HepG2 (cell line): ENCODE results near the gene LCN2. TPM values are rescaled to one million over a fixed set of nuclear protein-coding genes. Genes with fewer than 3 reads are reported as not detected.

Experiments
- GFI1 ChIP-seq: sonication (generic); formaldehyde crosslinking; IDR thresholded peaks from 2 replicates; pipeline ENCODE4 v1.5.0; 2020; ENCODE audit warnings: missing genetic modification reagents, mild to moderate bottlenecking, borderline replicate concordance
- HES4 ChIP-seq: sonication (generic); formaldehyde crosslinking; IDR thresholded peaks from 2 replicates; pipeline ENCODE4 v1.9.0; 2021; ENCODE audit warnings: mild to moderate bottlenecking, missing genetic modification reagents, borderline replicate concordance
- NR1H2 ChIP-seq: sonication (generic); formaldehyde crosslinking; IDR thresholded peaks from 2 replicates; pipeline ENCODE4 v1.8.1; 2022; ENCODE audit warnings: low read depth, missing genetic modification reagents, borderline replicate concordance
- SKI ChIP-seq: fragments of 450-650 bp; IDR thresholded peaks from one replicate; pipeline ENCODE4 v1.6.1; 2018; ENCODE audit warnings: mild to moderate bottlenecking; ENCODE audit not compliant: partially characterized antibody
- TAF1 ChIP-seq: sonication (generic); formaldehyde crosslinking; IDR thresholded peaks from 2 replicates; pipeline ENCODE4 v1.4.0; 2020; ENCODE audit warnings: missing genetic modification reagents
- TCF12 ChIP-seq, 2 experiments: fragments of 450-650 bp in 1 of 2; sonication (generic) in 1 of 2; formaldehyde crosslinking in 1 of 2; IDR thresholded peaks; 2 replicates each; pipeline versions ENCODE4 v1.6.1 to v1.8.0; 2017 to 2022; ENCODE audit warnings: antibody characterized with exemption in 1 of 2, mild to moderate bottlenecking in 1 of 2, missing genetic modification reagents in 1 of 2, moderate library complexity in 1 of 2
- ZHX2 ChIP-seq, 2 experiments: sonication (generic) in 1 of 2; formaldehyde crosslinking in 1 of 2; IDR thresholded peaks; 2 replicates each; pipeline versions ENCODE4 v1.6.1 to v1.9.0; 2014 to 2022; ENCODE audit warnings: antibody characterized with exemption in 1 of 2, borderline replicate concordance in 1 of 2, inconsistent platforms in 1 of 2, low read depth in 1 of 2, missing genetic modification reagents in 1 of 2
- ZNF18 ChIP-seq: sonication (generic); formaldehyde crosslinking; IDR thresholded peaks from 2 replicates; pipeline ENCODE4 v1.8.0; 2022; ENCODE audit warnings: mild to moderate bottlenecking, missing genetic modification reagents; ENCODE audit not compliant: insufficient replicate concordance
- ZNF235 ChIP-seq: sonication (generic); formaldehyde crosslinking; IDR thresholded peaks from 2 replicates; pipeline ENCODE4 v1.8.1; 2023; ENCODE audit warnings: mild to moderate bottlenecking, missing genetic modification reagents, borderline replicate concordance
- ZNF337 ChIP-seq: sonication (generic); formaldehyde crosslinking; IDR thresholded peaks from 2 replicates; pipeline ENCODE4 v1.5.1; 2020; ENCODE audit warnings: missing genetic modification reagents, low read depth, mild to moderate bottlenecking, borderline replicate concordance
- ZNF777 ChIP-seq: sonication (generic); formaldehyde crosslinking; IDR thresholded peaks from 2 replicates; pipeline ENCODE4 v1.4.0; 2020; ENCODE audit warnings: missing genetic modification reagents
- polyA plus RNA-seq, 8 experiments: library from polyadenylated mRNA; depleted of rRNA in 3 of 8; stranded (reverse) in 7 of 8; unstranded in 1 of 8; fragments of >200 nt; fragmentation: Illumina TruSeq in 4 of 8; extraction: Trizol in 4 of 8; gene quantifications; 2 replicates each; pipeline versions ENCODE4 v1.2.1 to v1.2.3, GENCODE V29; 2011 to 2016; ENCODE audit warnings: low read depth in 4 of 8, missing spikeins in 1 of 8, mixed read lengths in 1 of 8; ENCODE audit not compliant: insufficient read depth in 1 of 8
- total RNA-seq, 5 experiments: library from RNA; depleted of rRNA; stranded (reverse); fragments of >200 nt; fragmentation: Illumina TruSeq; extraction: Trizol; gene quantifications; 2 replicates each; pipeline ENCODE4 v1.2.3, GENCODE V29; 2016; ENCODE audit warnings: low read depth in 1 of 5
- TF ChIP-seq, protein P1 (sequence below): IDR thresholded peaks from 2 replicates; pipeline ENCODE4 v1.6.1; 2016; ENCODE audit warnings: low read depth, control low read depth
- TF ChIP-seq, protein P2 (sequence below): sonication (generic); formaldehyde crosslinking; IDR thresholded peaks from 2 replicates; pipeline ENCODE4 v1.5.1; 2020; ENCODE audit warnings: missing genetic modification reagents, mild to moderate bottlenecking, borderline replicate concordance
- TF ChIP-seq, protein P3 (sequence below): sonication (generic); formaldehyde crosslinking; IDR thresholded peaks from 2 replicates; pipeline ENCODE4 v1.5.0; 2020; ENCODE audit warnings: missing genetic modification reagents, mild to moderate bottlenecking, borderline replicate concordance

Gene LCN2
- total and polyA plus RNA-seq, 2 of the 13 experiments (the other 11 are each of a cell fraction or from before 2014, with no cell fraction given) = 0.38 to 1.4 TPM

DNA sequence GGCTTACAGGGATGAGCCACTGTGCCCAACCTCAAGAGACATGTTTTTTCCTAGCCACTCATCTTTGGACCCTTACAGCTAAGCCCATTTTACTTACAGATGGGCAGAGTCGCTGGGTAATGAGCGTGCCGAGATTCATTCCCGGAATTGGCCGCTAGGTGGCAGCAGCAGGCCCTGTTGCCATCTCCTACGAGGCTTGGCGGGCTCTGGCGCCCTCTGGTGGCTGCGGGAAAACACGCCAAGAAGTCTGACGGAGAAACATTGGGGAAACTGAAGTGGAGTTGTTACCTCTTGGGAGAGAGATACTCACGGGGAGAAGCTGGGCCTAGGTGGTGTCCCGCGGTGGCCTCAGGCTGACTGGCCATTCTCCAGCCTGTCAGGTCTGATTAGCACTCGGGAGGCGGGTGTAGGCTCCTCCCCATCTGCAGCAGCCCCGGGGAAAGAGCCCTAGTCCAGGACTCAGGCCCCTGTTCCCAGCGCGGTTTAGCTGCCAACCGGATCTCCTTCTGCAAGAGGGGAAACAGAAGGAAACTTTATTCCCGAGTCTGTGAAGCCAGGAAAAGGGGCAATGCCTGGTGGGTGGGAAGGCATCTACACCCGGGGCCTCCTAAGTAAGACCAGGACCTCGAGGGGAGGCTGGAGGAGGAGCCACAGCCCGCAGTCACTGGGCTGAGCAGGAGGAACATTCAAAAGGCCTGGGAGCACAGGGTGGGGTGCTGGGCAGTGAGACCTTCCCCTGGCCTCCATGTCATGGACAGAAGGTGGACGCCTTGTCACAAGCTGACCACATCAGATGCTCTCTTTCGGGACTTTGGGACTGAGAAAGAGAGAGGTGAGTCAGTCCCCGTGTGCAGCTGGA, 31.4 kb upstream of the LCN2 start (continued):
- no peak for TF ChIP-seq ZHX2 (IDR thresholded peaks at IDR 0.05; ENCODE audit: low read depth)
- TF ChIP-seq ZHX2 (CRISPR knock-in tag; IDR thresholded peaks at IDR 0.05; ENCODE audit: borderline replicate concordance) = no peak
- TF ChIP-seq ZNF777 (CRISPR knock-in tag) = no peak
- TF ChIP-seq TCF12 (IDR thresholded peaks at IDR 0.05) = no peak
- no peak for TF ChIP-seq TCF12 (CRISPR knock-in tag; IDR thresholded peaks at IDR 0.05)
- no peak for TF ChIP-seq ZNF337 (CRISPR knock-in tag)
- TF ChIP-seq HES4 (CRISPR knock-in tag) = no peak
- TF ChIP-seq TAF1 = no peak
- TF ChIP-seq, protein P1, sequence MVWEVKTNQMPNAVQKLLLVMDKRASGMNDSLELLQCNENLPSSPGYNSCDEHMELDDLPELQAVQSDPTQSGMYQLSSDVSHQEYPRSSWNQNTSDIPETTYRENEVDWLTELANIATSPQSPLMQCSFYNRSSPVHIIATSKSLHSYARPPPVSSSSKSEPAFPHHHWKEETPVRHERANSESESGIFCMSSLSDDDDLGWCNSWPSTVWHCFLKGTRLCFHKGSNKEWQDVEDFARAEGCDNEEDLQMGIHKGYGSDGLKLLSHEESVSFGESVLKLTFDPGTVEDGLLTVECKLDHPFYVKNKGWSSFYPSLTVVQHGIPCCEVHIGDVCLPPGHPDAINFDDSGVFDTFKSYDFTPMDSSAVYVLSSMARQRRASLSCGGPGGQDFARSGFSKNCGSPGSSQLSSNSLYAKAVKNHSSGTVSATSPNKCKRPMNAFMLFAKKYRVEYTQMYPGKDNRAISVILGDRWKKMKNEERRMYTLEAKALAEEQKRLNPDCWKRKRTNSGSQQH (CRISPR knock-in tag) = no peak
- TF ChIP-seq GFI1 (CRISPR knock-in tag) = peak; percentile 91
- TF ChIP-seq, protein P2, sequence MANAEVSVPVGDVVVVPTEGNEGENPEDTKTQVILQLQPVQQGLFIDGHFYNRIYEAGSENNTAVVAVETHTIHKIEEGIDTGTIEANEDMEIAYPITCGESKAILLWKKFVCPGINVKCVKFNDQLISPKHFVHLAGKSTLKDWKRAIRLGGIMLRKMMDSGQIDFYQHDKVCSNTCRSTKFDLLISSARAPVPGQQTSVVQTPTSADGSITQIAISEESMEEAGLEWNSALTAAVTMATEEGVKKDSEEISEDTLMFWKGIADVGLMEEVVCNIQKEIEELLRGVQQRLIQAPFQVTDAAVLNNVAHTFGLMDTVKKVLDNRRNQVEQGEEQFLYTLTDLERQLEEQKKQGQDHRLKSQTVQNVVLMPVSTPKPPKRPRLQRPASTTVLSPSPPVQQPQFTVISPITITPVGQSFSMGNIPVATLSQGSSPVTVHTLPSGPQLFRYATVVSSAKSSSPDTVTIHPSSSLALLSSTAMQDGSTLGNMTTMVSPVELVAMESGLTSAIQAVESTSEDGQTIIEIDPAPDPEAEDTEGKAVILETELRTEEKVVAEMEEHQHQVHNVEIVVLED (CRISPR knock-in tag) = peak; percentile 64; the same call in 1 of the 2 replicates
- TF ChIP-seq, protein P3, sequence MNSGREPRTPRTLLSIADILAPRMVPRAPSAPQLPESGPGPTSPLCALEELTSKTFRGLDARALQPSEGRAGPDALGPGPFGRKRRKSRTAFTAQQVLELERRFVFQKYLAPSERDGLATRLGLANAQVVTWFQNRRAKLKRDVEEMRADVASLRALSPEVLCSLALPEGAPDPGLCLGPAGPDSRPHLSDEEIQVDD (CRISPR knock-in tag) = no peak
- no peak for TF ChIP-seq ZNF18 (CRISPR knock-in tag)
- no peak; the same call in 1 of the 2 replicates for TF ChIP-seq ZNF235 (CRISPR knock-in tag)
- peak; percentile 31 for TF ChIP-seq SKI
- no peak for TF ChIP-seq NR1H2 (CRISPR knock-in tag)
